IMR-90 (cell line): ENCODE data around the gene ASB16.

Experiments used
- CEBPB ChIP-seq: IDR thresholded peaks from 2 replicates; pipeline ENCODE4 v1.6.1; 2012; ENCODE audit warnings: low read depth, low read length, improper control_type of control experiment
- CTCF ChIP-seq: conservative IDR thresholded peaks from 2 replicates; pipeline ENCODE4 v1.5.1; 2012; ENCODE audit warnings: mild to moderate bottlenecking, low read depth, low read length, improper control_type of control experiment
- ELK1 ChIP-seq: fragments of 150-350 bp; IDR thresholded peaks from 2 replicates; pipeline ENCODE4 v1.6.1; 2016; ENCODE audit warnings: low read depth, mild to moderate bottlenecking, low read length, moderate library complexity, borderline replicate concordance
- MAFK ChIP-seq: IDR thresholded peaks from 2 replicates; pipeline ENCODE4 v1.6.1; 2012; ENCODE audit warnings: low read depth, low read length, improper control_type of control experiment
- MXI1 ChIP-seq: IDR thresholded peaks from 2 replicates; pipeline ENCODE4 v1.6.1; 2012; ENCODE audit warnings: low read depth, mild to moderate bottlenecking, low read length, moderate library complexity, borderline replicate concordance
- NFE2L2 ChIP-seq: fragments of 150-350 bp; IDR thresholded peaks from 2 replicates; pipeline ENCODE4 v1.6.1; 2016; ENCODE audit warnings: low read depth, mild to moderate bottlenecking, low read length
- POLR2A ChIP-seq: IDR thresholded peaks from 2 replicates; pipeline ENCODE4 v1.6.1; 2012; ENCODE audit warnings: mild to moderate bottlenecking, low read depth, low read length
- RAD21 ChIP-seq: IDR thresholded peaks from 2 replicates; pipeline ENCODE4 v1.6.1; 2012; ENCODE audit warnings: low read length, improper control_type of control experiment
- RCOR1 ChIP-seq: IDR thresholded peaks from 2 replicates; pipeline ENCODE4 v1.6.1; 2012; ENCODE audit warnings: mild to moderate bottlenecking, low read length, improper control_type of control experiment; ENCODE audit not compliant: insufficient replicate concordance
- RFX5 ChIP-seq: IDR thresholded peaks from 2 replicates; pipeline ENCODE4 v1.8.0; 2012; ENCODE audit warnings: low read depth, mild to moderate bottlenecking, low read length, moderate library complexity
- USF2 ChIP-seq: fragments of 150-350 bp; IDR thresholded peaks from 2 replicates; pipeline ENCODE4 v1.6.1; 2017; ENCODE audit warnings: mild to moderate bottlenecking, antibody characterized with exemption, low read length, low read depth

GRCh38 chr17:44222112-44222869, 51.8 kb downstream of the ASB16 start:
- TF ChIP-seq CTCF (peak; percentile 26; the same call in 1 of the 2 replicates), POLR2A (peak; percentile 27; the same call in 1 of the 2 replicates), CEBPB (no peak), RFX5 (no peak), RAD21 (no peak), NFE2L2 (no peak), MAFK (no peak), RCOR1 (no peak), ELK1 (no peak), USF2 (no peak), MXI1 (no peak)
